Inflammatory macrophage treated with lipopolysaccharide for 4 hours (primary cell): ENCODE measurements around the gene TMEM259.

Source experiments
- DNase-seq: peaks from one replicate; pipeline ENCODE4 v3.0.0-alpha.2; 2020

TMEM259 gene

DNA sequence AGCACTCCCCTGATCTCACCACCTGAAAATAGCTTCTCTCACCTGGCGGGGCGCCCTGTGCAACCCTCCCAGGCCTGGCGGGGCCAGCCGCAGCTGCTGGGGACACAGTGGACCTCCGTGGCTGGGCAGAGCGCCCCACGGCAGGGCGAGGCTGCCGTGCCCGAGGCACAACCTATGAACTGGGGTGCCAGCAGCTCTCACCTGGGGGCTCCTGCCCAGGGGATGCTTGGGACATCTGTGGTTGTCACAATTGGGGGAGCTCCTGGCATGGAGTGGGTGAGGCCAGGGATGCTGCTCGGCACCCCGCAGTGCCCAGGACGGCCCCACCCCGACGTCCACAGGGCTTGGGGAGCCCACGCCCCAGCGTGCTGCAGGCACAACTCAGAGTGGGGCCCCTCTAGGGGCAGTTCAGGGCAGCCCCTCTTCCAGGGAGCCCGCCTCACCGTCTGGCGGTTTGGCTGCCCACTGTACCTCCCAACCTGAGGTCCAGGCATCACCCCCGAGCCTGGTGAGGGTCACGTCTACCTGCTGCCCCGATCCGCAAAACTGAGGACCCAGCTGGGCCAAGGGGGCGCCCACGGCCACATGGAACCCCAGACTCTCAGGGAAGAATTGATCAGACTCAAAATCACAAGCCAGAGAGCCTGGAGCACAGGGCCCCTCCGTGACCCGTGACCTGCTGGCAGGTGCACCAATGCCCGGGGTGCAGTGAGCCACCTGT is 5.7 kb downstream of the TMEM259 start:
- DNase-seq: no peak

DNA sequence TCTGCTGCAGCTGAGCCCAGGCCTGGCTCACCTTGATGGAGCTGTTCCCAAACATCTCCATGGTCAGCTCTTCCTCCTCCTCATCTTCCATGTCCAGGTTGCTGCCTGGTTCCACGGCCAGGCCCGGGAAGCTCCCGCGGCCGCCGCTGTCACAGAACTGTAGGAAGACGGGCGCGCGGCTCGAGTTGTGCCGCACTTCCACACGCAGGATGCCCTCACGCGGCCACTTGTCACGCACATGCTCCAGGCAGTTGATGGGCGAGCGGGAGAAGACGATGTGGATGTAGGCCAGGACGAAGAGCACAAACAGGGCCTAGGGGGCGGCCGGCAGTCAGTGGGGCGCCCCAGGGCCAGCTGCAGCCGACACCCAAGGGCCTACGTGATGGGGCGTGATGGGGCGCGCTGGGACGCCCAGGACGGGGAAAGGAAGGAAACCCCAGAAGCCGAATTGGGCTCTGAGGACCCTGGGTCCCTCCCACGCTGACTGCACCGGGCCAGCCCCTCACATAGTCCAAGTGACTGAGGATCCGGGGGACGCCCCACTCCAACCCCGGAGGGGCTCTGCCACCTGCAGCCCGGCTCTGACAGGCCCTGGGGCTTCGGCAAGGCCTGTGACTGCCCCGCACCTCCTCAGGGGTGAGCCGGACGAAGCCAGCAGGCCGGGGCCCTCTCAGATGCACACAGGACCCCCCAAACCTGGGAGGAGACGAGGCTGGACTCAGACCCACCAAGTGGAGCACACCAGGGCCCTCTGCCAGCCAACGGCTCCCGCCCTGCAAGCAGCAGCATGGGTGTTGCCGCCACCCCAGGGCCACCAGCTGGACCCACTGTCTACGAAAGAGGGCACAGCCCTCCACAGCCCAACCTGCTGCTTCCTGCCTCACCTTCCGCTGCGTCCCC is 6.5 kb downstream of the TMEM259 start:
- no peak for DNase-seq

DNA sequence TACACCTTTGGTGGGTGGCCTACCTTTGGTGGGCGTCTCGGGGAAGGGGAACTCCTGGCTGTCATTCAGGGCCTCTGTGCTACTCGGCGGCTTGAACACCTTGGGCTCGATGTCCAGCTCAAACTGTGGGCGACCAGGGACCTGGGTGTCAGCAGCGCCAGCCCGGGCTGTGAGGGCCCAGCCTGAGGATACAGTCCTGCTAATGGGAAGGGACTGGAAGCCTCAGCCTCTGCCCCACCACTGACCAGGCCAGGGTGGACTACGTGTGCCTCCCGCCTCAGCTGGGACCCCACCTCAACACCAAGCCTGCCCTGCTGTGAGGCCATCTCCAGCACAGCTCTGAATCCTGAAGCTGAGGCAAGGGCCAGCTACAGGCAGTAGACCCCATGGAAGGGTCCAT is 7.7 kb downstream of the TMEM259 start:
- DNase-seq: no peak

DNA sequence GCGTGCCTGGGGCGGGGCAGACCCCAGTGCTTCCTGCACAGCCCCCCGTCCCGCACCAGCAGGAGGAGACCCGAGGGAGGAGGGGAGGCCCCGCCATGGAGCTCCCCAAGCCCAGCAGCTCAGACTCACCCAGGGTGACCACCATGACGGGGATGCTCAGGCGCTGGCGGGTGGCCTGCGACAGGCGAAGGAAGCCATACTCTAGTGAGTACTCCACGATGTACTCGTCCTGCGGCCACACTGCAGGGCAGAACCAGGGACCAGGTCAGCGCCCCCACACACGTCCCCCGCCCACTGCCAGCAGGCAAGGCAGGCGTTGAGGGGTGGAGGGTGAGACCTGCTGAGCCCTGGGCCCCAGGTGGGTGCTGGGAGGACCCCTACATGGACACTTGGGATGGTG is 8.6 kb downstream of the TMEM259 start:
- no peak for DNase-seq

DNA sequence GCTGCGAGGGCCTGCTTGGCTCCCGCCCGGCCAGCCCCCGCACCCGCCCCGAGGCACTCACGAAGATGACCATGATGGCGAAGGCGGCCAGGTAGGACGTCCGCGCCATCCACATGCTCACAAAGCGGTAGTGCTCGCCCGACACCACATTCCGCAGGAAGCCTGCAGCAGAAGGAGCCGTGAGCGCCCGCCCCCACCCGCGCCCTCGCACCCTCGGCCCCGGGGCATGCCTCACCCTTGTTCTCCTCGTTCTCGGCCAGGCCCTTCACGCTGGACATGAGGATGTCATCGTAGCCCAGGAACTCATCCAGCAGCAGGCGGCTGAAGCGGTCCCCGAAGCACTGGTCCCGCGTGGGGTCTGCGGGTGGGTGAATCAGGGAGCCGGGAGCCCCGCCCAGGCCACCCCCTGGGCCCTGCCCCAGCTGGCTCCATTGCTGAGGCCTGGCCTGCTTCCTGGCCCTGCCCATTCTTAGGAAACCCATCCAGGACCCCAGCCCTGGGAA is 9.0 kb downstream of the TMEM259 start:
- DNase-seq: no peak

DNA sequence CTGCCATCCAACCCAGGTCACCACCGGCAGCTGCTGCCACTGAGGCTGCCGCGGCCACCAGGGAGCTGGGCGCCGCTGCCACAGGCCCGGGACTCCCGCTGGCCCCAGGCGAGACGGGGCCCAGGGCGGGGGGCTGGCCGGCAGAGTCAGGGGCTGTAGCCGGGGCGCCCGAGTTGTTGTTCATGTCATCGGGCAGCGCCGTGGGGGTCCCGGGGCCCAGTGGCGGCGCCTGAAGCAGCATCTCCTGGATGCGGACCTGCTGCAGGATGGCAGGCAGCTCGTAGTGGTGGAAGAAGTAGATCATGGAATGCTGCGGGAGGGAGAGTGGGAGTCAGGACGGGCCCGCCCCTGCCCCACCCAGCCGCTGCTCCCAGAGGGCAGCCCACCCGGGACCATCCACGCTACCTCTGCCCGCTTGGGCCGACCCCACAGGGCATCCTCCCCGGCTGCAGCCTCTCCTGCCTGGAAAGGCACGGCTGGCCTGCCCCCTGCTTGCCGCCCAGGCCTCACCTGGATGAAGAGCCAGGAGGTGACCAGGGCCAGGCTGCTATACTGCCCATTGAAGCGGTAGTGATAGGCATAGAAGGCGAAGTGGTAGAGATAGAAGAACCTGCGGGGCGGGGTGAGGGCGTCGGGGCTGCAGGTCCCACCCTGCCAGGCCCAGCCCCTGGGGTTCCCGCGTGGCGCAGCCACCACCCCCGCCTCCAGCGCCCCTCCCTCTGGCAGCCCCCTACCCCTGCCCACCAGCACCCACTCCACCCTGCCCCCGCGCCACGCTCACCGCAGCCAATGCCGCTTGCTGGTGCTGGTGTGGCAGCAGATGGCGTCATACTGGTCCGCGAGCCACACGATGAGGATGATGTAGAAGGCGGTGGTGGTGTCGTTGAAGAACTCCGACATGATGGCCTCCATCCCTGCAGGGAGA is 10.1 kb downstream of the TMEM259 start:
- DNase-seq: no peak

DNA sequence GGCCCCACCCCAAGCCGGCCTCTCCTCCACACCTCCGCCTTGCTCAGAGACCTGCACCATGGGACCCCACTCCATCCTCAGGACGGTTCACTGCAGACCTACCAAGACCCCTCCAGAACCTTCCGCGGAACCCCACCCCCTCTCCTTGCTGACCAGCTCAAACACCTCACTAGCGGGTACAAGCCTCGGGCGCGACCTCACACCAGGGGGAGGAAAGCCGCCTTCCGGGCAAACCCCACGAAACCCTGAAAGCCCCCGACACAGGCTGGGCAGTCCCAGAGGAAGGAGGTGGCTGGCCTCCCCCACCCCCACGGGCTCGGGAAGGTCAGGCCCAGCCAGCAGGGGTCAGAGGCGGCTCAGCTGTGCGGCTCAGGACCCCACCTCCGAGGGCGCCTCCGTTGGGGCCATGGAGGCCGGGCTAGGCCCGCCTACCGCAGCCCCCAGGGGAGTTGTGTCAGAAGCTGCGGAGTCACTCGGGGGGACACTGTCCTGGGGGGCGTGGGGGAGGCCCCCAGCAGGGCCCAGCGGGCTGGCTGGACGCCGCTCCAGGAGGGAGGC is 10.9 kb downstream of the TMEM259 start:
- DNase-seq: no peak

DNA sequence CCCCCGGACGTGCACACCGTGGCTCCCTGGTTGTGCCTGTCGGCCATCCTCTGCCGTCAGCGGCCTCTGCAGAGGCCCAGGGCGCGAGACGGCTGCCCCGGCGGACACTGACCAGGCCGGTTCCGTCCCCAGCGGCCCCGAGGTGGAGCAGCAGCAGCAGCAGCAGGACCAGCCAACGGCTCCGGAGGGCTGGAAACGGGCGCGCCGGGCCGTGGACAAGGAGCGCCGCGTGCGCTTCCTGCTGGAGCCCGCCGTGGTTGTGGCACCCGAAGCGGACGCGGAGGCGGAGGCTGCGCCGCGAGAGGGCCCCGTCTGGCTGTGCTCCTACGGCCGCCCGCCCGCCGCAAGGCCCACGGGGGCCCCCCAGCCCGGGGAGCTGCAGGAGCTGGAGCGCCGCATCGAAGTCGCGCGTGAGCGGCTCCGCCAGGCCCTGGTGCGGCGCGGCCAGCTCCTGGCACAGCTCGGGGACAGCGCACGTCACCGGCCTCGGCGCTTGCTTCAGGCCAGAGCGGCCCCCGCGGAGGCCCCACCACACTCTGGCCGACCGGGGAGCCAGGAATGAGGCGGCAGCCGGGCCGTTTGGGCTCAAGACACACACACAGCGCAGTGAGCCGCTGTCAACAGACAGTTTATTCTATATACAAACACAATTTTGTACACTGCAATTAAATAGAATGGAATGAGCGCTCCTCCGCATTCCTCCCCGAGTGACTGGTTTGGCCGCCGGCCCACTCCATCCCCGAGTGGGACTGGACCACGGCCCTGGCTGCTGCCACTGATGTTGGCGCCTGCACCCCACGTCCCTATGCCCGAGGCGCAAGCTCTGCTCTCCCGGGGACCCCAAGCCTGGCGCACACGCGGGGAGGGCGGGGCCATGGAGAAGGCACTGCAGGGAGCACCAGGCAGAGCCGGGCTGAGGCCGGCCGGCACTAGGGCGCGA is 11.6 kb downstream of the TMEM259 start:
- no peak for DNase-seq

DNA sequence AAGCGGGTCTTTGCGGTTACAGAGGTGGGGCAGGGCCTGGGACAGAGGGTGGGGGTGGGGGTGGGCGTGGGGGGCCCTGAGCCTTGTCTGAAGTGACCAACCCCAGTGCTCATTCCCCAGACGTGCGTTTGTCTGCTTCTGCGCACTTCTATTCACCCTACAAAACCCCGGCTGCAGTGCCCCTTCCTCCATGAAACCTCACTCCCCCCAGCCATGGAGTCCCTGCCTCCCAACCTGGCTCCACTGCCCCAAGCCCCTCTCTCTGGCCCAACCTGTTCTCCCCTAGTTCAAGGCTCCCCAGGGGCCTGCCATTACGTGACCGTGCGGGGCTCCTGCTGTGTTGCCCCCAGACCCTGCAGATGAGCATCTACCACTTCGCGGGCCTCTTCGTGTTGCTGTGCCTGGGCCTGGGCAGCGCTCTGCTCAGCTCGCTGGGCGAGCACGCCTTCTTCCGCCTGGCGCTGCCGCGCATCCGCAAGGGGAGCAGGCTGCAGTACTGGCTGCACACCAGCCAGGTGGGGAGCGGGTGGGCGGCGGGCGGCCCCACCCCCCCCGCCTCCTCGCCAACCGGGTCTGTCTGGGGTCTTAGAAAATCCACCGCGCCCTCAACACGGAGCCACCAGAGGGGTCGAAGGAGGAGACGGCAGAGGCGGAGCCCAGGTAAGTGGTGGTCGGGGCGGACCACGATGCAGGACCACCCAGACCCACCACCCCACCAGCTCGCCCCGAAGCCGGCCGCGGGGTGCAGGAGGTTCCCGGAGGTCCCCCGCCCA is 12.5 kb downstream of the TMEM259 start:
- DNase-seq: no peak

DNA sequence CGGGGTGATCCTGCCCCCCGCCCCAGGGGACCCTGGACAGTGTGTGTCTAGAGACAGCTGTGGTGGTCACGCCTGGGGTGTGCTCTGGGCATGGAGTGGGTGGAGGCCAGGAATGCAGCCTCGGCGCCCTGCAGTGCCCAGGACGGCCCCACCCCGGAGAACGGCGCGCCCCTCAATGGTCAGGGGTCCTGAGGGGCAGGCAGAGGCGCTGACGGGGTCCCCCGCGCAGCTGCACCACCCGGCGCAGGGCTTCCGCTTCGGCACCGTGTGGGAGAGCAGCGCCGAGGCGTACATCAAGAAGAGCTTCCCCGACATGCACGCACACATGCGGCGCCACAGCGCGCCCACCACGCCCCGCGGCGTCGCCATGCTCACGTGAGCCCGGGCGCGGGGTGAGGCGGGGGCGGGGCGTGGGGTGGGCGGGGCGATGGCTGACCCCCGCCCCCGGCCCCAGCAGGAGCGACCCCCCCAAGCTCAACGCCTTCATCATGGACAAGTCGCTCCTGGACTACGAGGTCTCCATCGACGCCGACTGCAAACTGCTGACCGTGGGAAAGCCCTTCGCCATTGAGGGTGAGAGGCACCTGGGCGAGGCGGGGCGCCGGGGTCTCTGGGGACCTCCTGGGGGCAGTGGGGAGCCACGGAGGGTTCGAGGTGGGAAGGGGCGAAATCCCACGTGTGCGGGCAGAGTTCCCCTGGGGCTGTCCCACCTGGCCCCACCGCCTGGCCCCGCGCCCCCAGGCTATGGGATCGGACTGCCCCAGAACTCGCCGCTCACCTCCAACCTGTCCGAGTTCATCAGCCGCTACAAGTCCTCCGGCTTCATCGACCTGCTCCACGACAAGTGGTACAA is 13.3 kb downstream of the TMEM259 start:
- DNase-seq: no peak

DNA sequence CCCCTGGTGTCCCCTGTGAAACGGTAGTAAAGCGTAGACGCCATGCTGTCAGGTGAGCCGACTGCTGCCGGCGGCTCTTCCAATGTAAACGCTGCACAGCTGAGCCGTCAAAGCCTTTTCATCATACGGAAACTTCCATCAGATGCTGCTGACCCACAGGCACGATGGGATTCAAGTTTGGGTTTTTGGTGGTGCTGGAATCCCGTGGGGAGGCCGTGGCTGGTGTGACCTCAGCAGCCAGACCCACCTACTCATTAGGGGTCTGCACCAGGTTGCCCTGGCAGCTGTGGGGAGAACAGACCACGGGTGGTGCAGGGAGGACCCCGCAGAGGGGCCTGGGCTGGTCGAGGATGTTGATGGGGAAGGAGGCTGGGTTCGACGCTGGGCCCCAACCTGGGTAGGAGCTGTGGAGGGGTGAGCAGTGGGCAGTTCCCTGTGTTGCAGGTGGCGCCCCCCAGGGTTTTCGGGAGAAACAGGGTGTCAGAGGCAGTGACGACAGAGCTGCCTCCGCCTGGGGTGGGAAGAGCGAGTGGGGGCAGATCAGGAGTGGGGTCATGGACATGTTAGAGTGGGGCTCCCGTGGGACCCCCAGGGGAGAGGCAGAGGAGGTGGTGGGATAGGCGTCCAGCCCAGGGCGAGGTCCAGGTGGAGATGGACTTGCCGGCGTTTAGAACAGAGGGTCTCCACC is 14.1 kb downstream of the TMEM259 start:
- no peak for DNase-seq

DNA sequence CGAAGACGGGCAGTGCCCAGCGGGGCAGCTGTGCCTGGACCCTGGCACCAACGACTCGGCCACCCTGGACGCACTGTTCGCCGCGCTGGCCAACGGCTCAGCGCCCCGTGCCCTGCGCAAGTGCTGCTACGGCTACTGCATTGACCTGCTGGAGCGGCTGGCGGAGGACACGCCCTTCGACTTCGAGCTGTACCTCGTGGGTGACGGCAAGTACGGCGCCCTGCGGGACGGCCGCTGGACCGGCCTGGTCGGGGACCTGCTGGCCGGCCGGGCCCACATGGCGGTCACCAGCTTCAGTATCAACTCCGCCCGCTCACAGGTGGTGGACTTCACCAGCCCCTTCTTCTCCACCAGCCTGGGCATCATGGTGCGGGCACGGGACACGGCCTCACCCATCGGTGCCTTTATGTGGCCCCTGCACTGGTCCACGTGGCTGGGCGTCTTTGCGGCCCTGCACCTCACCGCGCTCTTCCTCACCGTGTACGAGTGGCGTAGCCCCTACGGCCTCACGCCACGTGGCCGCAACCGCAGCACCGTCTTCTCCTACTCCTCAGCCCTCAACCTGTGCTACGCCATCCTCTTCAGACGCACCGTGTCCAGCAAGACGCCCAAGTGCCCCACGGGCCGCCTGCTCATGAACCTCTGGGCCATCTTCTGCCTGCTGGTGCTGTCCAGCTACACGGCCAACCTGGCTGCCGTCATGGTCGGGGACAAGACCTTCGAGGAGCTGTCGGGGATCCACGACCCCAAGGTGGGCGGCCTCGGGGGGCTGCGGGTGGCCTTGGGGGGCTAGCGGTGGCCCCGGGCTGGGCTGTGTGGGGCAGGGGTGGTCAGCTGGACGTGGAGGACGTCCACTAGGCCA is 15.9 kb downstream of the TMEM259 start:
- no peak for DNase-seq

DNA sequence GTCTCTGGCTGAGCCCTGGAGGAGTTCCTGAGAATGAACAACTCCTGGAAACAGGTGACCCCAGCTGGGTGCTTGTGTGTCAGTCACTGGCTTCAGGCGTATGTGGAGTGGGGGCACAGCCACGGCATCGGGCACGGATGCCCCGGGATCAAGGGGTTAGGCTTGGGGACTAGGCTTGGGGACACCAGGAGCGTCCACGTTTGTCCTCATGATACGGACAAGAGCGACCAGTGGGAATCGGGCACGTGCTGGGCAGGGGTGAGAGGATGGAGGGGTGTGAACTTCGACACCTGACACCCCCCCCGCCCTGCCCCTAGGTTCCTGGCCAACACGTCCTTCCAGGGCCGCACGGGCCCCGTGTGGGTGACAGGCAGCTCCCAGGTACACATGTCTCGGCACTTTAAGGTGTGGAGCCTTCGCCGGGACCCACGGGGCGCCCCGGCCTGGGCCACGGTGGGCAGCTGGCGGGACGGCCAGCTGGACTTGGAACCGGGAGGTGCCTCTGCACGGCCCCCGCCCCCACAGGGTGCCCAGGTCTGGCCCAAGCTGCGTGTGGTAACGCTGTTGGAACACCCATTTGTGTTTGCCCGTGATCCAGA is 16.6 kb downstream of the TMEM259 start:
- no peak for DNase-seq

DNA sequence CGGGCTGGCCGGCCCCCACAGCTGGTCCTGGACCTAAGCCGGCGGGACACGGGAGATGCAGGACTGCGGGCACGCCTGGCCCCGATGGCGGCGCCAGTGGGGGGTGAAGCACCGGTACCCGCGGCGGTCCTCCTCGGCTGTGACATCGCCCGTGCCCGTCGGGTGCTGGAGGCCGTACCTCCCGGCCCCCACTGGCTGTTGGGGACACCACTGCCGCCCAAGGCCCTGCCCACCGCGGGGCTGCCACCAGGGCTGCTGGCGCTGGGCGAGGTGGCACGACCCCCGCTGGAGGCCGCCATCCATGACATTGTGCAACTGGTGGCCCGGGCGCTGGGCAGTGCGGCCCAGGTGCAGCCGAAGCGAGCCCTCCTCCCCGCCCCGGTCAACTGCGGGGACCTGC is 17.6 kb downstream of the TMEM259 start:
- DNase-seq: no peak

DNA sequence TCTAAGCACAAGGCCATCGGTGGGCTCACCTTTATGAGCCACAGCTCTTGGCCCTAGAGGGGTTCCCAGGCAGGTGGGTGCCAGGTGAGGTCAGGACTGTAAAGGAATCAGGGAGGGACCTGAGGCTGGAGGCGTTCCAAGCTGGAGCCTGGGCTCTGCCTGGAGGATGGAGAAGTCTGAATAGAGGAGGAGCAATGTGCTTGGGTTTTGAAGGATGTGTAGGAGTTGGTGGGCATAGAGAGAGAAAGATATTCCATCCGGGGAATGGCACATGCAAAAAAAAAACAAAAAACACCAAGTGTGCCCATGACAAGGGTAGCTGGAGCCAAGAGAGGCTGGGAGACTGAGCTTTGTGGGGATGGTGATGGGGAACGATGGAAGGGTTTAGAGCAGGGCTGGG is 18.3 kb downstream of the TMEM259 start:
- no peak for DNase-seq

DNA sequence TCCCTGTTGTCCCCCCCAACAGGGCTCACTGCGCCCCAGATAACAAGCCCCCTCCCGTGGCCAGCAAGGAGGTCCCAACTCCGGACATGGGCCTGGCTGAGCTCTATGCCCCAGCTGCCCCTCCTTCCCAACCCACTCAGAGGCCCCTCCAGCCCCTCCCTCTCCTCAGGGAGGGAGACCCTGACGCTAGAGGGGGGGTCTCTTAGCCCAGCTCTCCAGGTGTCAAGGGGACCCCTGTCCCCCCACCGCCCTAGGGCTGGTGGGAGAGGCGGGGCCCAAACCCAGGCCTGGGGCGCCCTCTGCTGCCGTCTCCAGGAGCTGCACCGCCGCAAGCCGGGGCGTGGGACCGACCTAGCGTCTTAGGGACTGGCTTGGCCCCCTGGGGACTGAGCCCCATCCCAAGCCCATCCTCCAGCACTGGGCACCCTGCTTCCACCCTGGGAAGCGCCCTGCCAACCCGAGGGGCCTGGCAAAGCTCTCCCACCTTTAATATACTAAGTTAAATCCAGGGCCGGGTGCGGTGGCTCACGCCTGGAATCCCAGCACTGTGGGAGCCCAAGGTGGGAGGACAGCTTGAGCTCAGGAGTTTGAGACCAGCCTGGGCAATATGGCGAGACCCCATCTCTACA is 19.3 kb downstream of the TMEM259 start:
- DNase-seq: peak; percentile 36
